HepG2 (cell line): ENCODE results near the gene FAM240A. TPM values are rescaled to one million over a fixed set of nuclear protein-coding genes. Genes with fewer than 3 reads are reported as not detected.

ENCODE experiments used
- ATAC-seq: fragments of 200-7000 bp; cut with Tn5 transposase; 3 replicates; pipeline ENCODE4 v1.9.1; 2020; ENCODE audit warnings: mild to moderate bottlenecking, moderate library complexity
- BruUV-seq: library from RNA; stranded (reverse); fragments of 400-500 nt; replicated peaks from 2 replicates; lab custom pipeline; 2021; lab: Mats Ljungman, UMichigan
- CTCF ChIA-PET: fragments of 300-600 bp; formaldehyde crosslinking; extraction: SDS; loops from one replicate; lab custom pipeline; 2021; ENCODE audit warnings: low total read pairs, inconsistent platforms, low intra/inter-chr PET ratio; lab: Yijun Ruan, JAX
- POLR2A ChIA-PET: fragments of 350-600 bp; sonication (Branson Sonifier 250); formaldehyde crosslinking; loops from one replicate; lab custom pipeline; 2020; ENCODE audit warnings: antibody characterized with exemption, inconsistent platforms; lab: Yijun Ruan, JAX
- DNase-seq: peaks from one replicate; pipeline ENCODE4 v3.0.0-alpha.2; 2015; ENCODE audit warnings: low spot score
- FAIRE-seq: peaks from 3 replicates; lab custom pipeline; 2011; peaks lifted over from hg19 to GRCh38; lab: Jason Lieb, UNC
- H2AFZ ChIP-seq: one replicate; pipeline ENCODE4 v1.6.1; 2011; ENCODE audit warnings: low read length, inconsistent platforms
- H3K27ac ChIP-seq: fragments of 300-600 bp; 3 replicates; pipeline ENCODE4 v1.8.0; 2011; ENCODE audit warnings: mixed run types, mild to moderate bottlenecking, mixed read lengths, low read length, inconsistent platforms; ENCODE audit not compliant: insufficient read depth; ENCODE audit errors: extremely low read length
- H3K27me3 ChIP-seq, 2 experiments: fragments of 200-600 bp in 1 of 2; 2 replicates in 1 of 2; 3 replicates in 1 of 2; pipeline versions ENCODE4 v1.6.0 to v1.8.0; 2011; ENCODE audit warnings: low read length in 2 of 2, mild to moderate bottlenecking in 2 of 2, moderate library complexity in 2 of 2, inconsistent platforms in 1 of 2; ENCODE audit not compliant: insufficient read depth in 2 of 2, control insufficient read depth in 1 of 2
- H3K36me3 ChIP-seq, 2 experiments: fragments of 200-600 bp in 1 of 2; replicated peaks in 1 of 2; 2 replicates in 1 of 2; 3 replicates in 1 of 2; pipeline versions ENCODE4 v1.5.1 to v1.8.0; 2011; ENCODE audit warnings: low read length in 2 of 2, inconsistent platforms in 1 of 2; ENCODE audit not compliant: insufficient read depth in 2 of 2, control insufficient read depth in 1 of 2
- H3K4me1 ChIP-seq: 2 replicates; pipeline ENCODE4 v1.5.1; 2012; ENCODE audit warnings: low read length, inconsistent platforms; ENCODE audit not compliant: insufficient read depth
- H3K4me2 ChIP-seq: 2 replicates; pipeline ENCODE4 v1.6.0; 2011; ENCODE audit warnings: low read depth, low read length, inconsistent platforms
- H3K4me3 ChIP-seq, 3 experiments: fragments of 200-600 bp in 1 of 3; sonication (generic), shearing (Covaris generic) in 1 of 3; replicated peaks in 1 of 3; 2 replicates each; pipeline ENCODE4 v1.5.1; 2011 to 2016; ENCODE audit warnings: low read length in 3 of 3, inconsistent platforms in 2 of 3, low read depth in 2 of 3, mild to moderate bottlenecking in 2 of 3, control low read depth in 1 of 3, mixed read lengths in 1 of 3; ENCODE audit not compliant: insufficient read depth in 1 of 3
- H3K79me2 ChIP-seq: one replicate; pipeline ENCODE4 v1.6.1; 2011; ENCODE audit warnings: low read length, inconsistent platforms; ENCODE audit not compliant: insufficient read depth
- H3K9ac ChIP-seq: 2 replicates; pipeline ENCODE4 v1.6.0; 2011; ENCODE audit warnings: mild to moderate bottlenecking, low read depth, low read length, inconsistent platforms; ENCODE audit not compliant: insufficient read depth
- H3K9me3 ChIP-seq: 2 replicates; pipeline ENCODE4 v1.5.1; 2012; ENCODE audit warnings: mild to moderate bottlenecking, low read length
- H4K20me1 ChIP-seq: 2 replicates; pipeline ENCODE4 v1.6.0; 2011; ENCODE audit warnings: inconsistent platforms, mild to moderate bottlenecking, low read length, moderate library complexity; ENCODE audit not compliant: insufficient read depth
- CBX5 ChIP-seq: sonication (generic); formaldehyde crosslinking; IDR thresholded peaks from 2 replicates; pipeline ENCODE4 v1.4.0; 2020; ENCODE audit warnings: missing genetic modification reagents, borderline replicate concordance
- GLMP ChIP-seq: sonication (generic); formaldehyde crosslinking; IDR thresholded peaks from 2 replicates; pipeline ENCODE4 v1.9.0; 2021; ENCODE audit warnings: missing genetic modification reagents, mild to moderate bottlenecking, borderline replicate concordance
- ZNF629 ChIP-seq: sonication (generic); formaldehyde crosslinking; conservative IDR thresholded peaks from 2 replicates; pipeline ENCODE4 v1.5.0; 2020; ENCODE audit warnings: missing genetic modification reagents
- WGBS: methylation state at CpG from one replicate; pipeline ENCODE4 v1.1.6; 2017; ENCODE audit warnings: low lambda C conversion rate; 5-methylcytosine and 5-hydroxymethylcytosine counted together
- in situ Hi-C: cut with HindIII; loops from 2 replicates; pipeline ENCODE4 v1.10.0; 2017; ENCODE audit warnings: low pct_unique_long_range_greater_than_20kb; ENCODE audit not compliant: extremely low pct_ligation_motif_present
- intact Hi-C: fragments of 100-400 bp; cut with micrococcal nuclease; formaldehyde crosslinking; loops from one replicate; pipeline ENCODE4 v1.10.0; 2022; ENCODE audit not compliant: unreplicated experiment
- polyA plus RNA-seq, 8 experiments: library from polyadenylated mRNA; depleted of rRNA in 3 of 8; stranded (reverse) in 7 of 8; unstranded in 1 of 8; fragments of >200 nt; fragmentation: Illumina TruSeq in 4 of 8; extraction: Trizol in 4 of 8; gene quantifications; 2 replicates each; pipeline versions ENCODE4 v1.2.1 to v1.2.3, GENCODE V29; 2011 to 2016; ENCODE audit warnings: low read depth in 4 of 8, missing spikeins in 1 of 8, mixed read lengths in 1 of 8; ENCODE audit not compliant: insufficient read depth in 1 of 8
- total RNA-seq, 5 experiments: library from RNA; depleted of rRNA; stranded (reverse); fragments of >200 nt; fragmentation: Illumina TruSeq; extraction: Trizol; gene quantifications; 2 replicates each; pipeline ENCODE4 v1.2.3, GENCODE V29; 2016; ENCODE audit warnings: low read depth in 1 of 5

The FAM240A gene
- total and polyA plus RNA-seq, 2 of the 13 experiments (the other 11 are each of a cell fraction or from before 2014, with no cell fraction given) = not detected

- no peaks in the 10 kb centered on the region for H4K20me1 ChIP-seq
- ATAC-seq (no peak; the same call in 2 of the 3 replicates), DNase-seq (no peak), FAIRE-seq (no peak)
- H3K27ac ChIP-seq = peak overlapping the region; percentile 79
- no peaks in the 10 kb centered on the region for H3K79me2 ChIP-seq
- TF ChIP-seq ZNF629 (CRISPR knock-in tag) (peak; percentile 55), CBX5 (no peak), GLMP (CRISPR knock-in tag) (no peak)
- no peaks in the 10 kb centered on the region for H3K36me3 ChIP-seq
- H3K27me3 ChIP-seq = no peaks in the 10 kb centered on the region
- intact Hi-C loops (no loop called here), in situ Hi-C loops (no loop called here)
- no TSS peak for BruUV-seq
- 90% methylated on average over 4 of the region's 7 CpGs for WGBS
- H3K4me3 ChIP-seq = peak overlapping the region in 1 of 3 experiments; percentile 10; a peak in 1 of 6 replicates
- H2AFZ ChIP-seq = no peak overlapping the region
- POLR2A ChIA-PET = interaction anchor here (1.9 to 4.8 kb wide), 2 partner anchors 18 to 26 kb away, joined by 5 to 50 read pairs; no protein-coding TSS in a partner anchor
- H3K9me3 ChIP-seq = no peaks in the 10 kb centered on the region
- CTCF ChIA-PET = no interaction called here
- peak overlapping the region; percentile 73; the same call in 1 of the 2 replicates for H3K4me2 ChIP-seq
- H3K4me1 ChIP-seq = peaks cover 68% of the 10 kb centered on the region
- no peak overlapping the region for H3K9ac ChIP-seq
Observed at GRCh38 chr3:46584598-46585467, 27.5 kb upstream of the FAM240A start.
